ENCODE data around the gene CNEP1R1. TPM values are rescaled to one million over a fixed set of nuclear protein-coding genes. Genes with fewer than 3 reads are reported as not detected.

The CNEP1R1 gene
- total RNA-seq, 1 experiment from 2014 or later, result 14.6 TPM

DNA sequence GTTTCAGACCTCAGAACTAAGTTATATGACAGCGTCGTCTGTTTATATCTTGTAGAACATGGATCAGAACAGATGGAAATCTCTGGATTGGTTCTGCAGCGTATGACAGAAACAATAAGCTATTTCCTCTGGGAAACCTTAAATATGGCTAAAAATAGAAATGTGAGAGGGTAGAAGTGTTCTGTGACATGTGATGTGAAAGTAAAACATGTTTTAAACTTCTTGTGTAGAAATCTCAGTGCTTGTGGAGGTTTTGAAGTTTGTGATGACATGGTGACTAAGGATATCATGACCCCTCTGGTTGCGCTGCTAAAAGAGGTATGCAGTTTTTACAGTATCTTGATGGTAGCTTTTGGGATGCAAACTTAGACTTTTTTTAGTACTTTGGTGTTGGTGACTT lies 43.5 kb downstream of the CNEP1R1 start (continued):
- TF ChIP-seq, protein P1, sequence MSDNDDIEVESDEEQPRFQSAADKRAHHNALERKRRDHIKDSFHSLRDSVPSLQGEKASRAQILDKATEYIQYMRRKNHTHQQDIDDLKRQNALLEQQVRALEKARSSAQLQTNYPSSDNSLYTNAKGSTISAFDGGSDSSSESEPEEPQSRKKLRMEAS (IDR thresholded peaks at IDR 0.05), result no peak
- TF ChIP-seq FOSL1 (IDR thresholded peaks at IDR 0.05; ENCODE audit: low read depth) (no peak), CBX3 (IDR thresholded peaks at IDR 0.05; ENCODE audit: low read depth) (no peak), SRF (IDR thresholded peaks at IDR 0.05; ENCODE audit: low read depth) (no peak), SIN3A (IDR thresholded peaks at IDR 0.05; ENCODE audit: low read depth) (no peak), YY1 (IDR thresholded peaks at IDR 0.05; ENCODE audit: extremely low read depth, insufficient replicate concordance, low read depth, low read length) (no peak), EZH2phosphoT487 (IDR thresholded peaks at IDR 0.05; ENCODE audit: borderline replicate concordance) (no peak), ZNF274 (IDR thresholded peaks at IDR 0.05; ENCODE audit: low read depth, low read length) (no peak)
- TF ChIP-seq, protein P2, sequence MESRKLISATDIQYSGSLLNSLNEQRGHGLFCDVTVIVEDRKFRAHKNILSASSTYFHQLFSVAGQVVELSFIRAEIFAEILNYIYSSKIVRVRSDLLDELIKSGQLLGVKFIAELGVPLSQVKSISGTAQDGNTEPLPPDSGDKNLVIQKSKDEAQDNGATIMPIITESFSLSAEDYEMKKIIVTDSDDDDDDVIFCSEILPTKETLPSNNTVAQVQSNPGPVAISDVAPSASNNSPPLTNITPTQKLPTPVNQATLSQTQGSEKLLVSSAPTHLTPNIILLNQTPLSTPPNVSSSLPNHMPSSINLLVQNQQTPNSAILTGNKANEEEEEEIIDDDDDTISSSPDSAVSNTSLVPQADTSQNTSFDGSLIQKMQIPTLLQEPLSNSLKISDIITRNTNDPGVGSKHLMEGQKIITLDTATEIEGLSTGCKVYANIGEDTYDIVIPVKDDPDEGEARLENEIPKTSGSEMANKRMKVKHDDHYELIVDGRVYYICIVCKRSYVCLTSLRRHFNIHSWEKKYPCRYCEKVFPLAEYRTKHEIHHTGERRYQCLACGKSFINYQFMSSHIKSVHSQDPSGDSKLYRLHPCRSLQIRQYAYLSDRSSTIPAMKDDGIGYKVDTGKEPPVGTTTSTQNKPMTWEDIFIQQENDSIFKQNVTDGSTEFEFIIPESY (IDR thresholded peaks at IDR 0.05; ENCODE audit: extremely low read depth, insufficient replicate concordance, low read length), result no peak

DNA sequence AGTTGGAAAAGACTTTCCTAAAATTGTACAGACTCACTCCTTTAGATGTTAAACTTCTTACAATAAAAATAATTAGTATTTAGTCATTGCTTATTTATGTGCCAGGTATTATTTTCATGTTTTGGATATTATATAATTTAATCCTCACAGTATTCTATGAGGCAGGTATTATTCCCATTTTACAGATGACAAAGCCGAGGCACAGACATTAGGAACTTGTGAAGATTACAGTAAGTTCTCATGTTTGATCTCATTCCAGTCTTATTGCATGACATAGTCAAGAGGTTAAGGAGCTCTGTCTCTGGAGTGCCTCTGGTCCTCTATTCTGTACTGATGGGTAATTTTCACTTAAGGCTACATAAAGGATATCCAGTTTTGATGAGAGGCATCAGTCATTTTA lies 44.0 kb downstream of the CNEP1R1 start:
- TF ChIP-seq POLR2A (IDR thresholded peaks at IDR 0.05; ENCODE audit: borderline replicate concordance, extremely low read depth, insufficient read depth, insufficient read length) (no peak), JUND (IDR thresholded peaks at IDR 0.05) (no peak), RAD21 (IDR thresholded peaks at IDR 0.05; ENCODE audit: low read depth) (no peak), ELF1 (IDR thresholded peaks at IDR 0.05; ENCODE audit: borderline replicate concordance, low read depth) (no peak), SRF (IDR thresholded peaks at IDR 0.05; ENCODE audit: low read depth) (no peak), TCF7L2 (IDR thresholded peaks at IDR 0.05; ENCODE audit: borderline replicate concordance, extremely low read depth, insufficient read depth, insufficient read length) (no peak)
- ChIA-PET CTCF (interaction anchor here (3.0 kb wide), 1 partner anchor 141 kb away, joined by 24 read pairs; no protein-coding TSS in a partner anchor), POLR2A (no interaction called here), RAD21 (ENCODE audit: low non-redundant PET in 1 of 2, low total read pairs in 2 of 2, uncharacterized antibody in 2 of 2, unreplicated experiment in 2 of 2) (no interaction called here)
- no peaks in the 10 kb centered on the region for H3K27me3 ChIP-seq (ENCODE audit: insufficient read depth, low read length)
- H4K20me1 ChIP-seq (ENCODE audit: insufficient read depth), result no peaks in the 10 kb centered on the region
- no peak for DNase-seq (ENCODE audit: low read depth, low spot score)
- no peak overlapping the region for H3K9ac ChIP-seq (ENCODE audit: low read length)
- H3K4me2 ChIP-seq (ENCODE audit: low read length), result no peak overlapping the region
- H3K4me3 ChIP-seq (replicated peaks in 1 of 2; ENCODE audit: low read depth in 1 of 2, low read length in 2 of 2), result no peak overlapping the region
- no peaks in the 10 kb centered on the region for H3K9me2 ChIP-seq (ENCODE audit: insufficient read depth)
- ATAC-seq, result no peak
- no TSS peak for BruUV-seq (replicated peaks)
- H3K9me3 ChIP-seq (ENCODE audit: control insufficient read depth in 1 of 2, insufficient read depth in 1 of 2, low read depth in 1 of 2, low read length in 2 of 2), result no peaks in the 10 kb centered on the region
- H3K4me1 ChIP-seq (ENCODE audit: control insufficient read depth in 1 of 2, insufficient read depth in 2 of 2, low read length in 2 of 2), result peaks cover 0 to 14% of the 10 kb centered on the region in 2 experiments; a peak in 2 of 4 replicates
- H3K27ac ChIP-seq (ENCODE audit: low read depth, low read length), result no peak overlapping the region
- intact Hi-C loops (cut with micrococcal nuclease), result no loop called here
- H2AFZ ChIP-seq (ENCODE audit: low read depth, low read length, poor library complexity, severe bottlenecking), result no peak overlapping the region
- H3K79me2 ChIP-seq (ENCODE audit: insufficient read depth, low read length), result peaks cover 40% of the 10 kb centered on the region
- H3K36me3 ChIP-seq (ENCODE audit: control insufficient read depth in 1 of 2, insufficient read depth in 2 of 2, low read length in 2 of 2), result peaks cover 8 to 21% of the 10 kb centered on the region in 2 experiments

Data from HCT116 (cell line).